A673 (cell line): ENCODE results near the gene MAN2B1. TPM values are rescaled to one million over a fixed set of nuclear protein-coding genes. Genes with fewer than 3 reads are reported as not detected.

Experiments used
- BruUV-seq: library from RNA; stranded (reverse); fragments of 400-500 nt; replicated peaks from 2 replicates; lab custom pipeline; 2021; lab: Mats Ljungman, UMichigan
- CTCF ChIA-PET: fragments of 300-600 bp; sonication (Branson Sonifier 250); formaldehyde crosslinking; loops from one replicate; lab custom pipeline; 2022; ENCODE audit warnings: antibody characterized with exemption; lab: Charles Lee
- POLR2A ChIA-PET: fragments of 300-600 bp; sonication (Branson Sonifier 250); formaldehyde crosslinking; loops from one replicate; lab custom pipeline; 2022; ENCODE audit warnings: antibody characterized with exemption; ENCODE audit not compliant: low non-redundant PET; lab: Charles Lee
- DNase-seq: peaks from one replicate; pipeline ENCODE4 v3.0.0-alpha.2; 2015; ENCODE audit warnings: low spot score
- H3K27ac ChIP-seq: fragments of 200-600 bp; sonication (generic); 2 replicates; pipeline ENCODE4 v1.5.1; 2016; ENCODE audit warnings: mixed run types, low read depth, mild to moderate bottlenecking, mixed read lengths, antibody characterized with exemption, low read length; ENCODE audit not compliant: poor library complexity, severe bottlenecking
- H3K27me3 ChIP-seq: fragments of 200-600 bp; sonication (generic); replicated peaks from 2 replicates; pipeline ENCODE4 v1.6.1; 2017; ENCODE audit warnings: mixed run types, low read depth, mild to moderate bottlenecking, mixed read lengths, antibody characterized with exemption, low read length; ENCODE audit not compliant: insufficient read depth, poor library complexity
- H3K36me3 ChIP-seq: fragments of 200-600 bp; sonication (generic); 2 replicates; pipeline ENCODE4 v1.6.1; 2016; ENCODE audit warnings: mixed run types, mild to moderate bottlenecking, mixed read lengths, antibody characterized with exemption, low read length; ENCODE audit not compliant: insufficient read depth, poor library complexity, severe bottlenecking
- H3K4me1 ChIP-seq: fragments of 200-600 bp; sonication (generic); 2 replicates; pipeline ENCODE4 v1.6.1; 2017; ENCODE audit warnings: mixed run types, mild to moderate bottlenecking, mixed read lengths, antibody characterized with exemption, low read length; ENCODE audit not compliant: insufficient read depth, poor library complexity, severe bottlenecking
- H3K4me3 ChIP-seq: fragments of 200-600 bp; sonication (generic); 2 replicates; pipeline ENCODE4 v1.5.1; 2016; ENCODE audit warnings: low read depth, mixed run types, mild to moderate bottlenecking, mixed read lengths, low read length; ENCODE audit not compliant: poor library complexity, severe bottlenecking
- H3K9me3 ChIP-seq: fragments of 200-600 bp; sonication (generic); 2 replicates; pipeline ENCODE4 v1.6.1; 2016; ENCODE audit warnings: mixed run types, low read depth, mild to moderate bottlenecking, mixed read lengths, antibody characterized with exemption, low read length; ENCODE audit not compliant: poor library complexity, severe bottlenecking
- CTCF ChIP-seq: fragments of 300-800, 200-600 bp; sonication (generic); conservative IDR thresholded peaks from 2 replicates; pipeline ENCODE4 v1.5.1; 2017; ENCODE audit warnings: low read depth, mild to moderate bottlenecking, antibody characterized with exemption, low read length, moderate library complexity, mixed read lengths
- EZH2 ChIP-seq: fragments of 200-600 bp; sonication (generic); IDR thresholded peaks from 2 replicates; pipeline ENCODE4 v1.6.1; 2017; ENCODE audit warnings: borderline replicate concordance, low read depth, mild to moderate bottlenecking, mixed read lengths, antibody characterized with exemption, low read length; ENCODE audit not compliant: poor library complexity, severe bottlenecking
- intact Hi-C: fragments of 100-400 bp; cut with micrococcal nuclease; formaldehyde crosslinking; loops from one replicate; pipeline ENCODE4 v1.10.0; 2022; ENCODE audit not compliant: unreplicated experiment
- total RNA-seq: library from RNA; stranded (reverse); gene quantifications from 2 replicates; pipeline ENCODE4 v1.2.3, GENCODE V29; 2021

The MAN2B1 gene
- total RNA-seq, 1 experiment from 2014 or later, result 64.4 TPM

DNA sequence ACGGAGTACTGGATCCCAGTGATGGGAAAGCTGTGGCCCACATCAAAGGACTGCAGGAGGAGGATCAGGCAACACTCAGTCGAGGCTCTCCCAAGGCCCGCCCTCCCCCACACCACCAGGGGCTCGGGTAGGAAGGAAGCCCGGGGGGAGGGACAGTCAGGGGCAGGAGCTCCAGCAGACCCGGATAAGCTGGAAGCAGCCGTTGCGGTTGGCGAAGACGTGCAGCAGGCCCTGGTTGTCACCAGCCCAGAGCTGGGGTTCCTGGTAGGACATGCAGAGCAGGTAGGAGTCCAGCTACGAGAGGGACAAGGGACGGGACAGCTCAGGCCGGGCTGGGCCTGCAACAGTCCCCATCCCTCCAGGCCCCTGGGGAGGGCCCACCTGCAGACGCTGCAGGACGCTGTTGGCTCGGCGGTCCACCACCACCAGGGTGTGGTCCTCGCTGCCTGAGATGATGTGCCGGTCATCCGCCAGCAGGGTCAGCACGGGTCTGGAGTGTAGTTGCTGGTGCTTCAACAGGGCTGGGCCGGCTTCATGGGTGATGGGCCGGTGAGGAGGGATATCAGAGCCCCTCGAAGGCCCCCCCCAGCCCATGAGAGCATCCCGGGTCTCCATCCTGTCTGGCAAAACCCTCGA, 23.2 kb upstream of the MAN2B1 start:
- Histone ChIP-seq H3K27ac (no peak overlapping the region), H3K4me1 (no peaks in the 10 kb centered on the region), H3K27me3 (no peaks in the 10 kb centered on the region), H3K4me3 (no peak overlapping the region), H3K36me3 (no peaks in the 10 kb centered on the region), H3K9me3 (no peaks in the 10 kb centered on the region)
- no peak for DNase-seq
- TF ChIP-seq CTCF, result no peak
- TF ChIP-seq EZH2, result no peak
- ChIA-PET CTCF (no interaction called here), POLR2A (no interaction called here)
- BruUV-seq, result no TSS peak
- intact Hi-C loops, result no loop called here

- CTCF ChIA-PET, result no interaction called here
- H3K9me3 ChIP-seq, result no peaks in the 10 kb centered on the region
Observed at GRCh38 chr19:12689012-12689411, 22.5 kb upstream of the MAN2B1 start.

GRCh38 chr19:12687496-12688196, 21.1 kb upstream of the MAN2B1 start, which contains the start of gene GNG14:
Gene GNG14, plus strand, starts transcription at chr19:12687998. Its CDS starts 51 bp downstream, at chr19:12688049.
- Histone ChIP-seq H3K4me1 (no peaks in the 10 kb centered on the region), H3K4me3 (no peak within 1 kb of the TSS), H3K36me3 (no peaks in the 10 kb centered on the region), H3K9me3 (no peaks in the 10 kb centered on the region), H3K27ac (no peak within 1 kb of the TSS), H3K27me3 (no peaks in the 10 kb centered on the region)
- ChIA-PET POLR2A (interaction anchor here (0.6 to 0.7 kb wide), 2 partner anchors 16 to 85 kb away, joined by 3 to 13 read pairs; no protein-coding TSS in a partner anchor), CTCF (no interaction called here)
- BruUV-seq, result no TSS peak
- TF ChIP-seq CTCF, result no peak
- no peak for TF ChIP-seq EZH2
- DNase-seq, result no peak
- intact Hi-C loops, result no loop called here

More at GRCh38 chr19:12689012-12689411, 22.5 kb upstream of the MAN2B1 start:
- Histone ChIP-seq H3K4me1 (no peaks in the 10 kb centered on the region), H3K36me3 (no peaks in the 10 kb centered on the region), H3K27ac (no peak overlapping the region), H3K27me3 (no peaks in the 10 kb centered on the region), H3K4me3 (no peak overlapping the region)
- no peak for DNase-seq
- no TSS peak for BruUV-seq
- intact Hi-C loops, result no loop called here
- no peak for TF ChIP-seq EZH2
- no peak for TF ChIP-seq CTCF
- POLR2A ChIA-PET, result no interaction called here
